Mesenchymal stem cell (in vitro differentiated cells and primary cell): ENCODE measurements around the gene FAM163B.

ENCODE experiments used
- DNase-seq: peaks from one replicate; pipeline ENCODE4 v3.0.0-alpha.2; 2013
- H2AFZ ChIP-seq: one replicate; pipeline ENCODE4 v1.6.1; 2013; ENCODE audit warnings: low read depth, mild to moderate bottlenecking, control low read depth, inconsistent platforms, low read length, moderate library complexity
- H2AK5ac ChIP-seq: 2 replicates; pipeline ENCODE4 v1.6.1; 2013; ENCODE audit warnings: low read length, moderate library complexity, mild to moderate bottlenecking, inconsistent platforms; ENCODE audit not compliant: severe bottlenecking
- H2BK120ac ChIP-seq: one replicate; pipeline ENCODE4 v1.6.1; 2013; ENCODE audit warnings: low read depth, mild to moderate bottlenecking, inconsistent platforms, low read length, moderate library complexity
- H2BK12ac ChIP-seq, 2 experiments: one replicate each; pipeline ENCODE4 v1.6.1; 2013; ENCODE audit warnings: inconsistent platforms in 2 of 2, low read length in 2 of 2, mild to moderate bottlenecking in 2 of 2, moderate library complexity in 2 of 2, control low read depth in 1 of 2
- H2BK15ac ChIP-seq: one replicate; pipeline ENCODE4 v1.6.1; 2013; ENCODE audit warnings: mild to moderate bottlenecking, low read depth, inconsistent platforms; ENCODE audit not compliant: poor library complexity, severe bottlenecking
- H2BK5ac ChIP-seq: 2 replicates; pipeline ENCODE4 v1.6.1; 2013; ENCODE audit warnings: low read depth, mild to moderate bottlenecking, low read length, control low read depth, inconsistent platforms; ENCODE audit not compliant: poor library complexity, severe bottlenecking
- H3K14ac ChIP-seq, 2 experiments: one replicate each; pipeline ENCODE4 v1.6.1; 2013; ENCODE audit warnings: inconsistent platforms in 2 of 2, low read length in 2 of 2, control low read depth in 1 of 2, mild to moderate bottlenecking in 1 of 2, moderate library complexity in 1 of 2
- H3K18ac ChIP-seq, 2 experiments: one replicate each; pipeline ENCODE4 v1.6.1; 2013; ENCODE audit warnings: inconsistent platforms in 2 of 2, low read length in 2 of 2, control low read depth in 1 of 2, low read depth in 1 of 2, mild to moderate bottlenecking in 1 of 2
- H3K23ac ChIP-seq, 2 experiments: one replicate each; pipeline ENCODE4 v1.6.1; 2013; ENCODE audit warnings: inconsistent platforms in 2 of 2, low read length in 2 of 2, mild to moderate bottlenecking in 2 of 2, moderate library complexity in 2 of 2, control low read depth in 1 of 2
- H3K27ac ChIP-seq: 2 replicates; pipeline ENCODE4 v1.5.1; 2013; ENCODE audit warnings: mild to moderate bottlenecking, moderate library complexity, low read length, control low read depth, inconsistent platforms; ENCODE audit not compliant: poor library complexity, severe bottlenecking
- H3K27me3 ChIP-seq, 2 experiments: 2 replicates each; pipeline versions ENCODE4 v1.6.1 to v1.7.0; 2013; ENCODE audit warnings: low read length in 2 of 2, mild to moderate bottlenecking in 2 of 2, moderate library complexity in 2 of 2, control low read depth in 1 of 2, inconsistent platforms in 1 of 2; ENCODE audit not compliant: control insufficient read depth in 1 of 2, insufficient read depth in 1 of 2
- H3K36me3 ChIP-seq, 2 experiments: 2 replicates each; pipeline versions ENCODE4 v1.6.1 to v1.7.0; 2013; ENCODE audit warnings: low read length in 2 of 2, control low read depth in 1 of 2, inconsistent platforms in 1 of 2, low read depth in 1 of 2, mild to moderate bottlenecking in 1 of 2; ENCODE audit not compliant: insufficient read depth in 2 of 2, control insufficient read depth in 1 of 2
- H3K4ac ChIP-seq, 2 experiments: one replicate each; pipeline ENCODE4 v1.6.1; 2013; ENCODE audit warnings: inconsistent platforms in 2 of 2, low read length in 2 of 2, mild to moderate bottlenecking in 2 of 2, moderate library complexity in 2 of 2, control low read depth in 1 of 2, low read depth in 1 of 2
- H3K4me1 ChIP-seq: 2 replicates; pipeline ENCODE4 v1.6.1; 2013; ENCODE audit warnings: low read depth, low read length, control low read depth; ENCODE audit not compliant: control insufficient read depth, insufficient read depth
- H3K4me2 ChIP-seq: 2 replicates; pipeline ENCODE4 v1.6.1; 2013; ENCODE audit warnings: low read length, mild to moderate bottlenecking, inconsistent platforms; ENCODE audit not compliant: poor library complexity, severe bottlenecking
- H3K4me3 ChIP-seq, 2 experiments: 2 replicates each; pipeline versions ENCODE4 v1.5.1 to v1.7.0; 2013; ENCODE audit warnings: low read length in 2 of 2, mild to moderate bottlenecking in 2 of 2, control low read depth in 1 of 2, low read depth in 1 of 2; ENCODE audit not compliant: insufficient read depth in 1 of 2
- H3K79me1 ChIP-seq: replicated peaks from 2 replicates; pipeline ENCODE4 v1.6.1; 2013; ENCODE audit warnings: mild to moderate bottlenecking, control low read depth, low read length, inconsistent platforms; ENCODE audit not compliant: poor library complexity, severe bottlenecking
- H3K9ac ChIP-seq: 2 replicates; pipeline ENCODE4 v1.7.0; 2013; ENCODE audit warnings: mild to moderate bottlenecking, low read length, moderate library complexity
- H3K9me3 ChIP-seq: 2 replicates; pipeline ENCODE4 v1.7.0; 2013; ENCODE audit warnings: mild to moderate bottlenecking, low read length; ENCODE audit not compliant: control insufficient read depth
- H4K8ac ChIP-seq: one replicate; pipeline ENCODE4 v1.6.1; 2013; ENCODE audit warnings: inconsistent platforms, mild to moderate bottlenecking, low read length, moderate library complexity
- H4K91ac ChIP-seq: one replicate; pipeline ENCODE4 v1.6.1; 2013; ENCODE audit warnings: mild to moderate bottlenecking, low read length, inconsistent platforms
- whole genome bisulfite sequencing: methylation state at CpG from one replicate; pipeline ENCODE4 v1.1.7; 2013; ENCODE audit warnings: mixed read lengths; 5-methylcytosine and 5-hydroxymethylcytosine counted together

Gene FAM163B

GRCh38 chr9:133640580-133641395, 31.6 kb upstream of the FAM163B start:
- Histone ChIP-seq H3K23ac (no peak overlapping the region), H3K18ac (no peak overlapping the region), H2AFZ (no peak overlapping the region), H2BK15ac (no peak overlapping the region), H4K8ac (no peak overlapping the region), H4K91ac (no peak overlapping the region), H3K79me1 (no peaks in the 10 kb centered on the region), H3K4ac (no peak overlapping the region), H2AK5ac (no peak overlapping the region), H3K27me3 (peaks cover 65 to 94% of the 10 kb centered on the region in 2 experiments), H2BK12ac (no peak overlapping the region), H3K4me3 (no peak overlapping the region), H3K4me1 (no peaks in the 10 kb centered on the region), H3K9ac (no peak overlapping the region), H2BK5ac (no peak overlapping the region), H3K36me3 (no peaks in the 10 kb centered on the region), H2BK120ac (no peak overlapping the region), H3K14ac (no peak overlapping the region), H3K4me2 (no peak overlapping the region), H3K9me3 (no peaks in the 10 kb centered on the region), H3K27ac (no peak overlapping the region)
- no peak for DNase-seq
- WGBS, result 82% methylated on average over 13 of the region's 13 CpGs

- H3K9me3 ChIP-seq, result no peaks in the 10 kb centered on the region
- H3K14ac ChIP-seq, result no peak overlapping the region
- H3K36me3 ChIP-seq, result no peaks in the 10 kb centered on the region
- H3K4me3 ChIP-seq, result no peak overlapping the region
- H2AK5ac ChIP-seq, result no peak overlapping the region
- no peaks in the 10 kb centered on the region for H3K4me1 ChIP-seq
- no peak overlapping the region for H4K91ac ChIP-seq
- H2BK120ac ChIP-seq, result no peak overlapping the region
- no peak overlapping the region for H4K8ac ChIP-seq
- no peak overlapping the region for H2BK5ac ChIP-seq
- no peak overlapping the region for H3K18ac ChIP-seq
- no peak overlapping the region for H3K23ac ChIP-seq
- H3K4me2 ChIP-seq, result no peak overlapping the region
- H3K9ac ChIP-seq, result no peak overlapping the region
- peaks cover 62 to 94% of the 10 kb centered on the region in 2 experiments for H3K27me3 ChIP-seq
- H3K4ac ChIP-seq, result no peak overlapping the region
- H2BK15ac ChIP-seq, result no peak overlapping the region
- H3K27ac ChIP-seq, result no peak overlapping the region
- no peak for DNase-seq
- 85% methylated on average over 7 of the region's 7 CpGs for WGBS
- no peaks in the 10 kb centered on the region for H3K79me1 ChIP-seq
- no peak overlapping the region for H2AFZ ChIP-seq
- H2BK12ac ChIP-seq, result no peak overlapping the region
These were observed 31.0 kb upstream of the FAM163B start for GRCh38 chr9:133640160-133640559.

- H3K4me1 ChIP-seq, result no peaks in the 10 kb centered on the region
- H3K27ac ChIP-seq, result no peak overlapping the region
- no peak for DNase-seq
- 86% methylated on average over 8 of the region's 8 CpGs for WGBS
- H2BK5ac ChIP-seq, result no peak overlapping the region
- no peaks in the 10 kb centered on the region for H3K36me3 ChIP-seq
- H3K4ac ChIP-seq, result no peak overlapping the region
- no peak overlapping the region for H2AK5ac ChIP-seq
- H2BK120ac ChIP-seq, result no peak overlapping the region
- H3K4me3 ChIP-seq, result no peak overlapping the region
- H3K23ac ChIP-seq, result no peak overlapping the region
- no peak overlapping the region for H2AFZ ChIP-seq
- no peak overlapping the region for H3K14ac ChIP-seq
- H3K9ac ChIP-seq, result no peak overlapping the region
- peaks cover 61 to 94% of the 10 kb centered on the region in 2 experiments for H3K27me3 ChIP-seq
- H3K4me2 ChIP-seq, result no peak overlapping the region
- H3K79me1 ChIP-seq, result no peaks in the 10 kb centered on the region
- no peaks in the 10 kb centered on the region for H3K9me3 ChIP-seq
- H3K18ac ChIP-seq, result no peak overlapping the region
- no peak overlapping the region for H2BK15ac ChIP-seq
- no peak overlapping the region for H2BK12ac ChIP-seq
- H4K8ac ChIP-seq, result no peak overlapping the region
- H4K91ac ChIP-seq, result no peak overlapping the region
These were observed 30.4 kb upstream of the FAM163B start for GRCh38 chr9:133639613-133640012.

- no peak overlapping the region for H3K23ac ChIP-seq
- no peak overlapping the region for H3K14ac ChIP-seq
- no peak overlapping the region for H4K8ac ChIP-seq
- H3K4me2 ChIP-seq, result no peak overlapping the region
- WGBS, result 70% methylated on average over 8 of the region's 8 CpGs
- H3K18ac ChIP-seq, result no peak overlapping the region
- no peak for DNase-seq
- H3K79me1 ChIP-seq, result no peaks in the 10 kb centered on the region
- no peak overlapping the region for H3K4ac ChIP-seq
- H2AK5ac ChIP-seq, result no peak overlapping the region
- no peak overlapping the region for H3K9ac ChIP-seq
- H2AFZ ChIP-seq, result no peak overlapping the region
- no peaks in the 10 kb centered on the region for H3K4me1 ChIP-seq
- H4K91ac ChIP-seq, result no peak overlapping the region
- H3K36me3 ChIP-seq, result no peaks in the 10 kb centered on the region
- H3K27ac ChIP-seq, result no peak overlapping the region
- no peak overlapping the region for H2BK15ac ChIP-seq
- H3K4me3 ChIP-seq, result no peak overlapping the region
- H2BK12ac ChIP-seq, result no peak overlapping the region
- H3K27me3 ChIP-seq, result peaks cover 61 to 94% of the 10 kb centered on the region in 2 experiments
- H2BK120ac ChIP-seq, result no peak overlapping the region
- H3K9me3 ChIP-seq, result no peaks in the 10 kb centered on the region
- no peak overlapping the region for H2BK5ac ChIP-seq
These were observed 29.5 kb upstream of the FAM163B start for GRCh38 chr9:133638711-133639110.
